Mesendoderm (in vitro differentiated cells): ENCODE measurements around the gene HAUS3.

Experiments used
- DNase-seq: peaks from one replicate; pipeline ENCODE4 v3.0.0; 2013
- H2AK5ac ChIP-seq: 2 replicates; pipeline ENCODE4 v1.6.1; 2013; ENCODE audit warnings: low read length, inconsistent platforms
- H2BK120ac ChIP-seq: 2 replicates; pipeline ENCODE4 v1.6.1; 2013; ENCODE audit warnings: low read depth, mild to moderate bottlenecking, low read length, moderate library complexity, mixed read lengths
- H2BK15ac ChIP-seq: replicated peaks from 2 replicates; pipeline ENCODE4 v1.6.1; 2013; ENCODE audit warnings: low read depth, mild to moderate bottlenecking, moderate library complexity
- H2BK5ac ChIP-seq: 2 replicates; pipeline ENCODE4 v1.6.1; 2013; ENCODE audit warnings: low read length, inconsistent platforms
- H3K18ac ChIP-seq: 2 replicates; pipeline ENCODE4 v1.6.1; 2013; ENCODE audit warnings: mild to moderate bottlenecking, low read length, mixed read lengths
- H3K23ac ChIP-seq: one replicate; pipeline ENCODE4 v1.6.1; 2013; ENCODE audit warnings: low read length
- H3K27ac ChIP-seq: 2 replicates; pipeline ENCODE4 v1.5.1; 2013; ENCODE audit warnings: low read depth, mild to moderate bottlenecking, inconsistent platforms, low read length, moderate library complexity
- H3K27me3 ChIP-seq: 2 replicates; pipeline ENCODE4 v1.6.1; 2013; ENCODE audit warnings: low read length, control low read depth, mild to moderate bottlenecking, inconsistent platforms; ENCODE audit not compliant: insufficient read depth, poor library complexity
- H3K36me3 ChIP-seq: 2 replicates; pipeline ENCODE4 v1.6.1; 2013; ENCODE audit warnings: low read length, inconsistent platforms; ENCODE audit not compliant: control insufficient read depth, insufficient read depth
- H3K4ac ChIP-seq: one replicate; pipeline ENCODE4 v1.6.1; 2013; ENCODE audit warnings: low read depth, mild to moderate bottlenecking, low read length, moderate library complexity
- H3K4me1 ChIP-seq: 2 replicates; pipeline ENCODE4 v1.6.1; 2013; ENCODE audit warnings: low read depth, low read length, inconsistent platforms; ENCODE audit not compliant: control insufficient read depth
- H3K4me2 ChIP-seq: 2 replicates; pipeline ENCODE4 v1.6.1; 2013; ENCODE audit warnings: low read length
- H3K4me3 ChIP-seq: 2 replicates; pipeline ENCODE4 v1.5.1; 2013; ENCODE audit warnings: mild to moderate bottlenecking, low read length
- H3K56ac ChIP-seq: one replicate; pipeline ENCODE4 v1.6.1; 2013; ENCODE audit warnings: low read length
- H3K79me1 ChIP-seq: 2 replicates; pipeline ENCODE4 v1.6.1; 2013; ENCODE audit warnings: low read length, inconsistent platforms
- H3K79me2 ChIP-seq: 2 replicates; pipeline ENCODE4 v1.6.1; 2013; ENCODE audit warnings: mild to moderate bottlenecking, low read length; ENCODE audit not compliant: control insufficient read depth, insufficient read depth
- H3K9ac ChIP-seq: 2 replicates; pipeline ENCODE4 v1.6.1; 2013; ENCODE audit warnings: low read length, inconsistent platforms
- H4K5ac ChIP-seq: one replicate; pipeline ENCODE4 v1.6.1; 2013; ENCODE audit warnings: low read length
- H4K8ac ChIP-seq: one replicate; pipeline ENCODE4 v1.6.1; 2013; ENCODE audit warnings: low read depth, mild to moderate bottlenecking, control low read depth, low read length, moderate library complexity
- WGBS: extraction: QIAGEN DNeasy Blood & Tissue Kit; methylation state at CpG from one replicate; pipeline ENCODE4 v1.1.7; 2013; ENCODE audit warnings: low lambda C conversion rate, missing lambda C conversion rate; ENCODE audit not compliant: insufficient coverage; ENCODE audit errors: extremely low coverage; 5-methylcytosine and 5-hydroxymethylcytosine counted together

Gene HAUS3

DNA sequence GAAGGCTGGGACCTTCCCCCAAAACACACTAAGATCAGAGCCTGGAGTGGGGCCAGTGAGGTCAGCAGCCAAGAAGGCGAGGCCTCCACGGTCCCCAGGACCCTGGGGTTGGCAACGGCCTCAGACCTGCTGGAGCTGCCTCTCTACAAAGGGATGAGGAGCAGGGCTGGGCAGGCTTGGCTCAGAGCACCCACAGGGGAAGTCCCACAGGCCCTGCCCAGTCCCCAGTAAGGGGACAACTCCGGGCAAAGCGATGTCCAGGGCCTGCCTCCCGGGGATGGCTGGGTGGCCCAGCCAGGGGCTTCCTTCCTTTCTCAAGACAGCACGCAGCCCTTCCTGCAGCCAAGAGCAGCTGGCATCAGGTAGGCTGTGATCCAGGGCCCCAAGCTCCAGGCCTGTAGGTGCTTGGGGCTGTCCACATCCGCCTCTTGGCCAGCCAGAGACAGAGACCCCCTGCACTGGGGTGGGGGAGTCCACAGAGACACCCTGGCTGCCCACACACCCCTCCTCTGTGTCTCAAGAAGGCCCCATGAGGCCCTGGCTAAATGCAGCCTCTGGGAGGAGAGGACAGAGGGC lies 14.3 kb upstream of the HAUS3 start:
- Histone ChIP-seq H2BK120ac (no peak overlapping the region), H3K4me2 (no peak overlapping the region), H2BK5ac (no peak overlapping the region), H3K56ac (no peak overlapping the region), H4K5ac (no peak overlapping the region), H3K79me2 (no peaks in the 10 kb centered on the region), H3K27me3 (no peaks in the 10 kb centered on the region), H3K4me1 (no peaks in the 10 kb centered on the region), H3K18ac (no peak overlapping the region), H3K9ac (no peak overlapping the region), H3K27ac (no peak overlapping the region), H3K4ac (no peak overlapping the region), H3K23ac (no peak overlapping the region), H3K36me3 (peaks cover 2% of the 10 kb centered on the region), H4K8ac (no peak overlapping the region), H2BK15ac (no peak overlapping the region), H3K79me1 (no peaks in the 10 kb centered on the region), H3K4me3 (no peak overlapping the region), H2AK5ac (no peak overlapping the region)
- no peak for DNase-seq
- no CpG with 5 or more reads among the region's 8 CpGs for WGBS

DNA sequence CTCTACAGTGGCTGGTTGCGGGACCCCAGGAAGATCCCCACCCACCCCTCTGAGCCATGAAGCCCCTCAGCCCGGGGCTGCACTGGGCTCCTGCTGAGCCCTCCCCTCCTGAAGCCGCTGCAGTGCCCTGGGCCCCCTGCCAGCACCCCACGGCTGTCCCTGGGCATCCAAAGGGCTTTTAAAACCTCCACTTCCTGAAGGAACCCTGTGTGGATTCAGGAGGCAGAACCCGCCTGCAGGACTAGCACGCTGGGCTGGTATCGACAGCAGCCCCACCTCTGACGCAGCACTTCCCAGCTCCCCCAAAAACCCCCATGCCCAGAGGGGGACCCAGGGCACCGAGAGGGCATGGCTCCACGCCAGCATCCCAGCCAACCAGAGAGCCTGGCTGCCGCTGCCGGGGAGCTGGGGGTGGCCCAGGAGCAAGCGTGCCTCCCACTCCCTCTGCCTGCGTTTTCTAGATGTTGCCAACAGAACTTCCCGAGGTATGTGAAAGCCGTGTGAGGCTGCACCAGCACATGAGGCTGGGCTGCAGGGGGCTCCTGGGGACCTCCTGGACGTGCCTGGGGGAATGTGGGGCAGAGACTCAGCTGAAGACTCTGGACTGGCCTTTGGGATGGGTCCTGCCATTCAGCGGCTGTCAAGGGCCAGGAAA lies 13.7 kb upstream of the HAUS3 start:
- no CpG with 5 or more reads among the region's 18 CpGs for WGBS

DNA sequence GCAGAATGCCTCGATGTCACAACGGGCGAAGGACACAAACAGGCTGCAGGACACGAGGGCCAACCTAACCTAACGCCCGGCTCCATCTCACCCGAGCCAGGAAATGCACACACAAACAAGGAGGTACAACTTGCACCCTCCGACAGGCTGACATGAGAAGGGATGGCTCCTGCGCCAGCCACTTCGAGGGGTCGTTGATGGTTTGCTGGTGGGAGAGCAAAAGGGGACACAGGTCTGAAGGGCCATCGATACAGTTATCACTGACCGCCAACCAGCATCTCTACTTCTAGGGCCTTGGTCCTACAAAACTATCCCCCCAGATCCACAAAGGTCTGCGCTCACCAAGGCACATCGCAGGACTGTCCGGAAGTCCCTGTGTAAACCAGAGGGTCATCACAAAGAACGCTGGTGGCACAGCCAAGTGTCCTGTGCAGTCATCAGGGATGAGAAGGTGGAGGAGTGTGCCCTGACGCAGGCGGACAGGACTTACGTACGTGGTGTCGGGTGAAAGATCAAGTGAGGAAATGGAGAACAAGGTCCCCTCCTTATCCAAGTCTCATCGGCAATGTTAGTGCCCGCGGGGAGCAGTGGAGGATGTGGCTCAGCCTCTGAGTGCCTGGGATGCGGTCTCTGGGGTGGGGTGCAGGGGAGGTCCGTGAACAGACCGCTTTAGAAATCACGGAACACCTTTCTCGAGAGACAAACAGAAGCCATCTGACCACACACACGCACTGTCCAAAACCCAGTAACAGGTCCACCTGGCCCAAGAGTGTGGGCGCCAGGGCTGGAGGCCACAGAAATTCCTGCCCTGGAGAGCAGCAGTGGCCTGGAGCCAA lies 13.0 kb upstream of the HAUS3 start:
- Histone ChIP-seq H2AK5ac (no peak overlapping the region), H3K27ac (no peak overlapping the region), H3K4me1 (no peaks in the 10 kb centered on the region), H3K18ac (no peak overlapping the region), H2BK120ac (no peak overlapping the region), H4K8ac (no peak overlapping the region), H3K27me3 (no peaks in the 10 kb centered on the region), H3K36me3 (peaks cover 2% of the 10 kb centered on the region), H3K79me1 (no peaks in the 10 kb centered on the region), H3K79me2 (no peaks in the 10 kb centered on the region), H3K4me3 (no peak overlapping the region), H3K4ac (no peak overlapping the region), H3K56ac (no peak overlapping the region), H3K23ac (no peak overlapping the region), H3K4me2 (no peak overlapping the region), H4K5ac (no peak overlapping the region), H3K9ac (no peak overlapping the region), H2BK15ac (no peak overlapping the region), H2BK5ac (no peak overlapping the region)
- DNase-seq, result no peak
- WGBS, result no CpG with 5 or more reads among the region's 32 CpGs

More for the DNA sequence above, 13.7 kb upstream of the HAUS3 start:
- H3K27me3 ChIP-seq, result no peaks in the 10 kb centered on the region
- H3K79me2 ChIP-seq, result no peaks in the 10 kb centered on the region
- no peak overlapping the region for H3K4me2 ChIP-seq
- no peak overlapping the region for H2BK5ac ChIP-seq
- no peak overlapping the region for H2BK15ac ChIP-seq
- H3K27ac ChIP-seq, result no peak overlapping the region
- peaks cover 2% of the 10 kb centered on the region for H3K36me3 ChIP-seq
- DNase-seq, result no peak
- H2AK5ac ChIP-seq, result no peak overlapping the region
- H2BK120ac ChIP-seq, result no peak overlapping the region
- H3K18ac ChIP-seq, result no peak overlapping the region
- no peaks in the 10 kb centered on the region for H3K79me1 ChIP-seq
- H3K4ac ChIP-seq, result no peak overlapping the region
- no peaks in the 10 kb centered on the region for H3K4me1 ChIP-seq
- no peak overlapping the region for H3K23ac ChIP-seq
- no peak overlapping the region for H3K56ac ChIP-seq
- H3K4me3 ChIP-seq, result no peak overlapping the region
- H4K8ac ChIP-seq, result no peak overlapping the region
- no peak overlapping the region for H3K9ac ChIP-seq
- H4K5ac ChIP-seq, result no peak overlapping the region

GRCh38 chr4:2253160-2254084 lies 11.5 kb upstream of the HAUS3 start:
- no peak overlapping the region for H3K4ac ChIP-seq
- H3K27ac ChIP-seq, result no peak overlapping the region
- no peak overlapping the region for H3K18ac ChIP-seq
- WGBS, result no CpG with 5 or more reads among the region's 32 CpGs
- H2BK5ac ChIP-seq, result no peak overlapping the region
- H3K79me2 ChIP-seq, result no peaks in the 10 kb centered on the region
- no peak overlapping the region for H3K4me3 ChIP-seq
- no peak overlapping the region for H3K56ac ChIP-seq
- H2AK5ac ChIP-seq, result no peak overlapping the region
- H3K4me2 ChIP-seq, result no peak overlapping the region
- no peak overlapping the region for H2BK120ac ChIP-seq
- no peak overlapping the region for H4K8ac ChIP-seq
- H3K23ac ChIP-seq, result no peak overlapping the region
- no peak for DNase-seq
- no peak overlapping the region for H3K9ac ChIP-seq
- H3K4me1 ChIP-seq, result no peaks in the 10 kb centered on the region
- no peak overlapping the region for H2BK15ac ChIP-seq
- H3K27me3 ChIP-seq, result no peaks in the 10 kb centered on the region
- no peak overlapping the region for H4K5ac ChIP-seq
- H3K36me3 ChIP-seq, result peaks cover 2% of the 10 kb centered on the region
- H3K79me1 ChIP-seq, result no peaks in the 10 kb centered on the region

DNA sequence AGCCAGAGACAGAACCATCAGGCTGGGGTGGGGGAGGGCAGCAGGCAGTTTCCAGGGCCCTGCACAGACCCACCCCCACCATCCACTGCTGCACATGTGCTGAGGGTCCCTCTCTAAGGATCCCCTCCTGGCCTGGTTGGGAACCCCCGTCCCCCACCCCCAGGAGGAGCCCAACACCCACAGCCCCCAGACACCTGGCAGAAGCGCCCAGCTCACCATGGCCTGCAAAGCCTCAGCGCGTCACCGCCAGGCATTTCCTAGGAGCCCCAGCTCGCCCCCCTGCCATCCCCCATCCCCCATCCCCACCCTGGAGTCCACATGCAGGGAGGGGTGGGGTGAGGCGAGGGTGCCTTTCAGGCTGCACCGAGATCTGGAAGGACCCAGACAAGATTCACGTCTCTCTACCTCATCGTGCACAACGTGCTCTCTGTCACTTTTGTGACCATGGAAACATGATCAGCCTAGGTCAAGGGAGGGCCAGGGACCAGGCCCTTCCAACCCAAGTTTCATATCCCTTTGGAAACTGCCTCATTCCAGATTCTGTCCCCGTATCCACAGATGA lies 10.7 kb upstream of the HAUS3 start:
- Histone ChIP-seq H2BK120ac (no peak overlapping the region), H2BK5ac (no peak overlapping the region), H3K9ac (no peak overlapping the region), H2BK15ac (no peak overlapping the region), H3K18ac (no peak overlapping the region), H3K23ac (no peak overlapping the region), H3K79me1 (no peaks in the 10 kb centered on the region), H4K8ac (no peak overlapping the region), H3K4me2 (no peak overlapping the region), H4K5ac (no peak overlapping the region), H2AK5ac (no peak overlapping the region), H3K4me1 (no peaks in the 10 kb centered on the region), H3K4ac (no peak overlapping the region), H3K27me3 (no peaks in the 10 kb centered on the region), H3K56ac (no peak overlapping the region), H3K4me3 (no peak overlapping the region), H3K27ac (no peak overlapping the region), H3K79me2 (no peaks in the 10 kb centered on the region), H3K36me3 (peaks cover 2% of the 10 kb centered on the region)
- no CpG with 5 or more reads among the region's 12 CpGs for WGBS
- no peak for DNase-seq
